MCF 10A (cell line): ENCODE results near the gene HRG. TPM values are rescaled to one million over a fixed set of nuclear protein-coding genes. Genes with fewer than 3 reads are reported as not detected.
"Not testable (repeated sequence)": the region's sequence is repeated elsewhere in the genome, so short reads cannot be mapped to it uniquely, and the experiment has no call there.

Experiments used
- BruUV-seq: library from RNA; stranded (reverse); fragments of 400-500 nt; replicated peaks from 2 replicates; lab custom pipeline; 2021; lab: Mats Ljungman, UMichigan
- CTCF ChIA-PET: fragments of 300-600 bp; sonication (Branson Sonifier 250); formaldehyde crosslinking; extraction: SDS; loops from one replicate; lab custom pipeline; 2021; ENCODE audit warnings: antibody characterized with exemption, inconsistent platforms; lab: Yijun Ruan, JAX
- POLR2A ChIA-PET: fragments of 300-600, 350-650 bp; sonication (Branson Sonifier 250); formaldehyde crosslinking; extraction: SDS; loops from one replicate; lab custom pipeline; 2020; ENCODE audit warnings: antibody characterized with exemption, inconsistent platforms; lab: Yijun Ruan, JAX
- DNase-seq: peaks from one replicate; pipeline ENCODE4 v3.0.0-alpha.2; 2018; ENCODE audit not compliant: unreplicated experiment
- H3K27ac Mint-ChIP-seq: one replicate; pipeline ENCODE4 v1.8.0; 2022; ENCODE audit warnings: mild to moderate bottlenecking, low read depth, mixed read lengths; ENCODE audit not compliant: unreplicated experiment
- H3K27me3 Mint-ChIP-seq: one replicate; pipeline ENCODE4 v1.8.0; 2022; ENCODE audit warnings: mixed read lengths; ENCODE audit not compliant: insufficient read depth, unreplicated experiment
- H3K36me3 Mint-ChIP-seq: one replicate; pipeline ENCODE4 v1.8.0; 2022; ENCODE audit warnings: mild to moderate bottlenecking, moderate library complexity, mixed read lengths; ENCODE audit not compliant: insufficient read depth, unreplicated experiment
- H3K4me1 Mint-ChIP-seq: one replicate; pipeline ENCODE4 v1.8.0; 2022; ENCODE audit warnings: mixed read lengths; ENCODE audit not compliant: insufficient read depth, unreplicated experiment
- H3K4me3 Mint-ChIP-seq: one replicate; pipeline ENCODE4 v1.8.0; 2022; ENCODE audit warnings: mild to moderate bottlenecking, moderate library complexity, mixed read lengths; ENCODE audit not compliant: unreplicated experiment
- H3K9me3 Mint-ChIP-seq: one replicate; pipeline ENCODE4 v1.8.0; 2022; ENCODE audit warnings: mixed read lengths; ENCODE audit not compliant: unreplicated experiment
- CTCF ChIP-seq: fragments of 200-600 bp; IDR thresholded peaks from one replicate; pipeline ENCODE4 v1.8.0; 2022; ENCODE audit warnings: antibody characterized with exemption, mild to moderate bottlenecking; ENCODE audit not compliant: unreplicated experiment
- intact Hi-C: fragments of 100-400 bp; cut with micrococcal nuclease; formaldehyde crosslinking; loops from 2 replicates; pipeline ENCODE4 v1.14.1; 2022
- total RNA-seq: library from RNA; stranded (reverse); gene quantifications from 2 replicates; pipeline ENCODE4 v1.2.3, GENCODE V29; 2022

HRG gene
- total RNA-seq, 1 experiment from 2014 or later, result 0.16 TPM

DNA sequence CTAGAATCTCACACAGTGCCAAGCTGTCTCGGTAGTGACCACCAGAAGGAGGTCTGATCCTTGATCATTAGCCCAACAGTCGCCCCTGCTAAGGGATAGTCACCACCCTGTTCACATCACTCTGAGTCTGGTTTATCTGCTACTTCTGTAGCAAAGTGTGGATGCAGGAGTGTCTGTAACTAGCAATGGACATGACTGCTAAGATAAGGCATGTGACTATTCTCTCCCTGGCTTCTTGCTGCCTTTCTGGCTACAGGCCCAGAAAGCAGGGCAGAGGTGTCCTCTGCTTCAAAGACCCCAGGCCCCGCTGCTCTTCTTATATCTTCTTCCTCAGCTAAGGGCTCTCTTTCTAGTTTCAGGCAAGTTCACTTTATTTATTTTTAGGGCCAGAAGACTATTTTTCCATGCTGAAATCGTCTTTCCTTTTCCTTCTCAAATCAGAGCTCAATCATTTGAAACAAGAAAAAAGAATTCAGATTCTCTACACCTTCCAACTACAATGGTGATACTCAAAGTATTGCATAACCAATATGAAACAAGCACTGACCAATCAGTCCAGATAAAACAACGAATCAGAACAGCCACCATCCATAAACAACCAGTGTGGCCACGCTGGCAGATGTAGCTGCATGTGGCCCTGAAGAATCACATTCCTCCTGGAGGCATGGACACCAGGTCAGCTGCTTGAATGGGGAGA, 43.3 kb downstream of the HRG start:
- BruUV-seq, result no TSS peak
- Mint-ChIP-seq H3K27ac (no peak overlapping the region), H3K9me3 (no peaks in the 10 kb centered on the region), H3K4me3 (no peak overlapping the region), H3K27me3 (no peaks in the 10 kb centered on the region), H3K4me1 (peaks cover 6% of the 10 kb centered on the region), H3K36me3 (no peaks in the 10 kb centered on the region)
- CTCF ChIA-PET, result interaction anchor here (0.6 kb wide), 1 partner anchor 985 kb away, joined by 3 read pairs; no protein-coding TSS in a partner anchor
- intact Hi-C loops, result no loop called here
- no peak for TF ChIP-seq CTCF
- POLR2A ChIA-PET, result interaction anchor here (1.1 kb wide), 1 partner anchor 10 kb away, joined by 3 read pairs; no protein-coding TSS in a partner anchor
- no peak for DNase-seq

- H3K27me3 Mint-ChIP-seq, CTCF ChIA-PET, H3K4me3 Mint-ChIP-seq, H3K9me3 Mint-ChIP-seq, intact Hi-C loops, BruUV-seq, POLR2A ChIA-PET, H3K27ac Mint-ChIP-seq, DNase-seq, H3K36me3 Mint-ChIP-seq, H3K4me1 Mint-ChIP-seq: not testable (repeated sequence)
These were observed 44.9 kb downstream of the HRG start for GRCh38 chr3:186710694-186711093.

DNA sequence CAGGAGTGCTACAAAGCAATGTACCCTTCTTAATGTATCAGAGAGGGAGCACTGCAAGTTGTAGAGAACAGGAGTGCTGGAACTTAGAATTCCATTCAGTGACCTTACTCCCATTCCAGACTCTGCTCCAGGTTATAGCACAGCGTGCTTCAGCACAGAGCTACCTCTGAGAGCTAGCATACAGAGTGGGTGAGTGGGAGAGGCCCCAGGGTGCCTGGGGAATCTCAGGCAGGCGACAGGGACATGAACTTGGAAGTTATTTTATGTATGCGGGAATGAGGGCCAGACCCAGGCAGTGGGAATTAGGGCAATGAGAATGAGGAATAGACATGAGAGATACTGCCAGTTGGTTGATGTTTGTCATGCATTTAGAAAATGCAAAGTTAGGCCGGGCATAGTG, 47.7 kb downstream of the HRG start:
- H3K9me3 Mint-ChIP-seq, result no peaks in the 10 kb centered on the region
- no TSS peak for BruUV-seq
- H3K4me3 Mint-ChIP-seq, result no peak overlapping the region
- CTCF ChIA-PET, result interaction anchor here (1.2 kb wide), 1 partner anchor 25 kb away, joined by 3 read pairs; no protein-coding TSS in a partner anchor
- H3K36me3 Mint-ChIP-seq, result no peaks in the 10 kb centered on the region
- DNase-seq, result no peak
- POLR2A ChIA-PET, result no interaction called here
- peaks cover 6% of the 10 kb centered on the region for H3K4me1 Mint-ChIP-seq
- no peak for TF ChIP-seq CTCF
- H3K27me3 Mint-ChIP-seq, result no peaks in the 10 kb centered on the region
- intact Hi-C loops, result no loop called here
- H3K27ac Mint-ChIP-seq, result no peak overlapping the region

- no TSS peak for BruUV-seq
- POLR2A ChIA-PET, result interaction anchor here (1.1 kb wide), 1 partner anchor 8 kb away, joined by 3 read pairs; no protein-coding TSS in a partner anchor
- no peak for TF ChIP-seq CTCF
- no peaks in the 10 kb centered on the region for H3K4me1 Mint-ChIP-seq
- no peaks in the 10 kb centered on the region for H3K27me3 Mint-ChIP-seq
- no peaks in the 10 kb centered on the region for H3K9me3 Mint-ChIP-seq
- CTCF ChIA-PET, result no interaction called here
- intact Hi-C loops, result no loop called here
- H3K36me3 Mint-ChIP-seq, result no peaks in the 10 kb centered on the region
- no peak for DNase-seq
- H3K4me3 Mint-ChIP-seq, result no peak within 1 kb of the TSS
- H3K27ac Mint-ChIP-seq, result no peak within 1 kb of the TSS
These were observed 51.2 kb downstream of the HRG start, which contains the start of gene KNG1 for GRCh38 chr3:186717039-186717457. Gene KNG1, plus strand, starts transcription at chr3:186717359. Its CDS starts 184 bp downstream, at chr3:186717543.
